T-helper 9 cell (primary cell): ENCODE measurements around the gene GPRC5C.

Experiments used
- DNase-seq: peaks from one replicate; pipeline ENCODE4 v3.0.0-alpha.2; 2020

Gene GPRC5C

DNA sequence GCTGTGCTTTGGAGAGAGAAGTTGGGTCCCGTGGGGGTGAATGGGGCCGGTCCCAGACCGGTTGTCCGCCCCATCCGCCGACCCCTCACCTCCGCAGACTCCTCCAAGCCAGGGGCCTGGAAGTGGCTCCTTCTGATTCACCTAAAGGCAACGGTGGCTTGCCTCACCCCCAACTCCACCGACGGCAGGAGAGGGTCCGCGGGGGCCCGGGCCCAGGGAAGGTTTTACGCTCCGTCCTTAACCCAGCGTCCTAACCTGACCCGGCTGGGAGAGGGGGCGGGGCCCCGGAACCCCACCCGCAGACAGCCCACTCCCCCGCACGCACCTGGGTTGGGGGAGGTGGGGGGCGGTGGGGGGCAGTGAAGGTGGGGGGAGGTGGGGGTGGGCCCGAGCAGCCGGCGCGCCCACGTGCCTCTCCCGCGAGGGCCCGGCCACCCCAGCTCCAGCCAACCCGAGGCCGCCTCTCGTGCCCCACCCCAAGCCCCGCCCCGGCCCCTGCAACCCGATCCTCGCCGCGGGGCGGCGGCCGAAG is 21.8 kb downstream of the GPRC5C start:
- DNase-seq: peak; percentile 55

DNA sequence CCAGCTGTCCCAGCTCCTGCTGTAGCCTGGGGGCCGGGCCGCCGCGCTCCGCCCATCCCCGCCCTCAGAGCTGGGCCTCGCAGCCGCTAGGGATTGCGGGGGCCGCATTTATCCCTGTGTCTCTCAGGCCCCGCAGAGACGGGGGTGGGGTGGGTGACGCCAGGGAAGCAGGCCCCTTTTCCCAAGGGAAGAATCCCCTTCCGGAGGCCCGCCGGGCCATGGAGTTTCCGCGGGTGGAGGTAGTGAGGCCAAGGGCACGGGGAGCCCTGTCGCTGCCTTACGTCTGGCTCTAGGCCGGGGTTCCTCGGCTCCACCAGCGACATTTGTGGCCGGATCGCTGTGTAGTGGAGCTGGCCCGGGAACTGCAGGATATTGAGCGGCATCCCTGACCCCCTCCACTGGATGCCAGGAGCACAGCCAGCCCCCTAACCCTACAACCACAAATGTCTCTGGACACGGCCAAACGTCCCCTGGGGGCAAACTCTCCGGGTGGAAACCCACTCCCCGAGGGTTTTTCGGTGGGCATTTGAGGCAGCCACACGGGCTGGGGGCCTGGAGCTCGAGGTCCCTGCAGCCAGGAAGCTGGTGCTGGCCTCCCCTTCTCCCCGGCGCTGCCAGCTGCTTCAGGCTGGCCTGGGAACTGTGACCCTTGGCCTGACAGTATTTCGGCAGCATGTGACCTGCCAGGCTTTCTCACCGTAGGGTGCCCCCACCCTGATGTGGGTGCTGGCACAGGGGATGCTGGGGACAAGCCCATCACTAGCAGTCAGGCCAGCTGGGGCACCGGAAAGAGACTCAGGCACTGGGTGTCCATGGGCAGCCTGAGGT is 22.5 kb downstream of the GPRC5C start:
- DNase-seq: no peak

DNA sequence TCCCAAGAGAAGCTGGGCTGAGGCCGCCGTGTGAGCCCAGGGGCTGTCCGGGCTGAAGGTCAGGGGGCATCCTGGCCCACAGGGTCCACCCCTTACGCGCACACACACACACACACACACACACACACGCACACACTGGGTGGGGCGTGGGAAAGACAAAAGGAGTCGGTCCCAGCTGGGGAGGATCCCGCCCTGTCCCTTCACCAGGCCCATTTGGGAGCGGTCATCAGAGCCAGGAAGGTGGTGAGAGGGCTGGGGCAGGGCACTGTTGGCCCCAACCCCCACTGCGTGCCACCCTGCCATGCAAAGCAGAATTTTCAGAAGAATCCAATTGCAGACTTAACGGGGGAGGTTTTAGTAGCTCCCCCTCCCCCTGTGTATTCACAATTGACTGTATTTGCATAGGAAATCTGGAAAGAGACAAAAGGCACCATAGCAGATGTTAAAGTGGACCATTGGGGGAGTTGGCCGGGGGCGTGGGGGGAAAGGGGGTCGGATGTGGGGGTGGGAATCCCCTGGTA is 23.2 kb downstream of the GPRC5C start:
- no peak for DNase-seq

DNA sequence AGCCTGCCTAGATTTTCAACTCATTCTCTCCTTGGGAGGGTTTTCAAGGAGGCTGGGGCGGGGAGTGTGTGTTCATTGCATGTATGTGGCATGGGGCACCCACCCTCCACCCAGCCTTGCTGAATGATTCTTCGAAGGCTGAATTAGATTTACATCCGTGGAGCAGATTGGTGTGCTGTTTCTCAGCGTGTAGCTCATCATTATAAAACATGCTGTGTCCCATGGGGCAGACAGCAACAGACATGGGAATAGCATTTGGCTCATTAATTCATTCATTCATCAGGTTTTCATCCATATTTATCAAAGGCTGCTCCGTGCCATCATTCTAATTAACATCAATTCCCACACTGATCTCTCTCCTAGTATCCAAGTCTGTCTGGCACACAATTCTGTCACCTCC is 23.9 kb downstream of the GPRC5C start:
- DNase-seq: no peak

DNA sequence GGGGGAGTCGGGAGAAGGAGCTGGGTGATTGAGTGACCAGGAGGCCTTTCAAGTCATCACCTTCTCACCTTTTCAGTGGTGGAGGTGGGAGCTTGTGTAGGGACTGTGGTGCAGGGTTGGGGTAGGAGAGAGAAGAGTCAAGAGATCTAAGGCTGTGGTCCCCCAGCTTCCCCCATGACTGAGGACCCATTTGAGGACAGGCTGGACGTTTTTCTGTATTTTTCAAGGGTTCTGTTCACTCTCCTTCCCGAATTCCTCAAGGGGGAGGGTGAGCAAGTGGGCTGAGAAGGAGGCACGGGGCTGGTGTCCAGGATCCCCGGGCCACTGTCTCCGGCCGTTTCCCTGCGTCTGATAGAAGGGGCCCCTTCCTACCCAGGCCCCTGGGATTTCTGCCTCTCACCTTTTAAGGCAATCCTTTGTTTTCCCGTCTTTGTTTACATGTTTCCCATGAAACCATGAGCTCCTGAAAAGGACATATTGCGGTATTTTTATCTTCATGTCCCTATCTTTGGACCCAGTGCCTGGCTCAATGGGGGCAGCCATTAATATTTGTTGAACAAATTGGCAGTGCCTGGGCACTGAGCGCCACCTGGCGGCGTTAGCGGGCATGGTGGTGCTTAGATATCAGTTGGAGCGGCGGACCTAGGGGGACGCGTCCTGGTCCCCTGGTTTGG is 25.4 kb downstream of the GPRC5C start:
- DNase-seq: peak; percentile 69

DNA sequence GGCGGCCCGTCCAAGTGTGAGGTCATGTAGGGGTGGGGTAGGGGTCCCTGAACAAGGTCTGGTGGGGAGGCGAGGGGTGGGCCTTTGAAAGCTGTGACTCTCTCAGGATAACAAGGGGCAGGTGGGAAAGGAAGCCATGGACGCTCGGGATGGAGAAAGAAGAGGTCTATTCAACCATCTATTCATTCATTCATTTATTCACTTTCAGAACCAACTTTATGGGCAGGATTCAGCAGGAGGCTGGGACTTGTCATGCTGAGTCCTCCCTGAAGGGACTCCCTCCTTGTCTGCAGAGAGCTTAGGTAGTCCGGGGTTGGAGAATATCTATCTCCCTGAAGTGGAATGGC is 25.9 kb downstream of the GPRC5C start:
- DNase-seq: no peak

DNA sequence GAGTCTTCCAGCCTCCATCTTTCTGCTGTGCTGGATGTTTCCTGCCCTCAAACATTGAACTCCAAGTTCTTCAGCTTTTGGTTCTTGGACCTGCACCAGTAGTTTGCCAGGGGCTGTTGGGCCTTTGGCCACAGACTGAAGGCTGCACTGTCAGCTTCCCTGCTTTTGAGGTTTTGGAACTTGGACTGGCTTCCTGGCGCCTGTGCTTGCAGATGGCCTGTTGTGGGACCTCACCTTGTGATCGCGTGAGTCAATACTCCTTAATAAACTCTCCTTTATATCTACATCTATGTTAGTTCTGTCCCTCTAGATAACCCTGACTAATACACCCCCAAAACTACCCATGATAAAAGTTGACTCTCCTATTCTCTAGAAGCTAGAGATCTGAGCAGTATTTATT is 26.9 kb downstream of the GPRC5C start:
- no peak for DNase-seq

DNA sequence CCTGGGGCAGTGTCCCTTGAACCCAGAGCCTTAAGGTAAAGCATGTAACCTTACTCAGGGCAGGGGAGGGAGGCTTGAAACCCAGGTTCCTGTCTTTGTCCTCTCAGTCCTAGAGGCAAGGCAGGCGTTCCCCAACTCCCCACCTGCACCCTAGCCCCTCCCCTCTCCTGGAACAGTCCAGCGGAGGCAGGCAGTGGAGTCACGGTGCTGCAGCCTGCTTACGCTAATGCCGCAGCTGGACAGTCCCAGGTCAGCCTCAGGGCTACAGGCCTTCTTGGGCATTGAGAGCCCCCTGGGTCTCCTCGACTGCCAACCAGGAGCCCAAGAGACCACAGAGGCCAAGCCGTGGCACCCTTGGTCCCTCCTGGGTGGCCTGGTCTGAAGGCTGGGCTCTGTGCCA is 27.7 kb downstream of the GPRC5C start:
- no peak for DNase-seq

DNA sequence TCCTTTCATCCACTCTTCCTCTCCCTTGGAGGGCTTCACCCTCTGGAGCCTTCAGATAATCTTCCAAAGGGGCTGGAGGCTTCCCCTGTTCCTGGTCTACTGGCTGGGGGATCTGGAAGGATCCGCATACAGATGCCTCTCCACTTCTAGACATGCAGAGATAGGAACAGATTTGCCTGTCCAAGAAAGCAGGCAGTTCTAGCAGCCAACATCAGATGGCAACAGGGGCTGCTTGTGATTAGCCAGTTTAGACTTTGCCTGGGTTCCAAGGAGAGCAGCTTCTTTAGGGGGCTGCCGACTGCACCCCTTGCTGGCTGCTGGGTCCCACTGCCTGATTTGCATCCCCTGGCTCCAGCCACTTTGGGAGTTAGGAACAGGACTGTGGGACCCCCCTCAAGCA is 28.4 kb downstream of the GPRC5C start:
- DNase-seq: no peak

DNA sequence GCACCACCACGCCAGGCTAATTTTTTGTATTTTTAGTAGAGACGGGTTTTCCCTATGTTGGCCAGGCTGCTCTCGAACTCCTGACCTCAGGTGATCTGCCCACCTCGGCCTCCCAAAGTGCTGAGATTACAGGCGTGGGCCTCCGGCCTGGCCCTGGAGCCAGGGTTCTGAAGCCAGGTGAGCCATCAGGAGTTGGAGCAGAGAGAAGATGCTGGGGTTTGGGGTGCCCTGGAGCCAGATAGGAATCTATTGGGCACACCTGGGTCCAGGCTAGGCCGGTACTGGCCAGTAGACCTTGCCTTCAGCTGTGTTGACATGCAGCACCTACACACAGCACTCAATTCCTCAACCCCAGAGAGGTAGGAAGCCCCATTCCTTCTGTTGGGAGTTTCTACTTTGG is 29.1 kb downstream of the GPRC5C start:
- DNase-seq: no peak

DNA sequence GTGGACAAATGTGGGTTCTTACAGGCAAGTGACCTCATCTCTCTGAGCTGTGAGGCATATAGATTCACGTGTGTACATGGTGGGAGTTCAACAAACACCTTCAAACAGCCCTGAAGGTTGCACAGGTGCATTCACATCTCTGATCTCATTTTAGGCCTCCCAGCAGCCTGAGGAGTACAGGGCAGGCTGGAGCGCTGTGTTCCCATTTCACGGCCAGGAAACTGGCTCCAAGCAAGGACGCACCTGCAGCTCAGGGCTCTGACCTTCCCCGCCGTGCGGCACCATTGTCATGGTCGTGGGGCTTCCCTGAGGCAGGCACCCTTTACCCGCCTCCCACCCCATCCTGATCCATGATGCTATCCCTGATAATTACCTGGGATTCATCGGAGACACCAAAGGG is 29.7 kb downstream of the GPRC5C start:
- no peak for DNase-seq

DNA sequence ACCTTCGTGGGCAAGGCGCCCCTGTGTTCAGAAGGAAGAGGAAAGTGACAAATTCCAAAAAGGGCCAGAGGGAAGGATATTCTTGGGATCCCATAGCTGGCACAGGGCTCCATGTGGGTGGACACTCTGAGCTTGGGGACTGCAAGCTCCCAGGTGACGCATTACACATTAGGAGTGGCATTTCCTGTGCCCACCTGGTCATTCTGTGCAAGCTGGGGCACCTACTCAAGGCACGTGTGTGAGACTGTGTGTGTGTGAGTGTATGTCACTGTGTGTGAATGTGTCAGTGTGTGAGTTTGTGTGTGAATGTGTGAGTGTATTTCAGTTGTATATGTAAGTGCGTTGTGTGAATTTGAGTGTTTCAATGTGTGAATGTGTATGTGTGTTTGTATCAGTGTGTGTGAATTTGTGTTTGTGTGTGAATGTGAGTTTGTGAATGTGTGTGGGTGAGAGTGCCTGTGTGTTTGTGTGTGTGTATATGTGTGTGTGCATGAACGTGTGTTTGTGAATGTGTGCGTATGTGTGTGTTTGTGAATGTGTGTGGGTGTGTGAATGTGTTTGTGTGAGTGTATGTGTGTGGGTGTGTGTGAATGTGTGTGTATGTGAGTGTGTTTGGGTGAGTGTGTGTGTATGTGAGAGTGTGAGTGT is 33.0 kb downstream of the GPRC5C start:
- DNase-seq: no peak

DNA sequence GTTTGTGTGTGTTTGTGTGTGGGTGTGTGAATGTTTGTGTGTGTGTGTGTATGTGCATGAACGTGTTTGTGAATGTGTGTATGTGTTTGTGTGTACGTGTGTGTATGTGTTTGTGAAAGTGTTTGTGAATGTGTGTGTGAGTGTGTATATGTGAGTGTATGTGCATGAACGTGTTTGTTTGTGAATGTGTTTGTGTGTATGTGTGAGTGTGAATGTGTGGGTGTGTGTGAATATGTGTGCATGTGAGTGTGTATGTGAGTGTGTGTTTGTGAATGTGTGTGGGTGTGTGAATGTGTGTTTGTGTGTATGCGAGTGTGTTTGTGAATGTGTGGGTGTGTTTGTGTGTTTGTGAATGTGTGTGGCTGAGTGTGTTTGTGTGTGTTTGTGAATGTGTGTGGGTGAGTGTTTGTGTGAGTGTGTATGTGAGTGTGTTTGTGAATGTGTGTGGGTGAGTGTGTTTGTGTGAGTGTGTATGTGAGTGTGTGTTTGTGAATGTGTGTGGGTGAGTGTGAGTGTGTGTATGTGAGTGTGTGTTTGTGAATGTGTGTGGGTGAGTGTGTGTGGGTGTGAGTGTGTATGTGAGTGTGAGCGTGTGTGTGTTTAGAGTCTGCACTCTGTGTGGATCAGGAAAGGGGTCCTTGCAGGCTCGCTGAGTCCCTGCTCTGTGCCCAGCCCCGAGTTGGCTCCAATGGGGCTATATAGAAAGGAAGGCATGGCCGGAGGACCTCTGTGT is 33.7 kb downstream of the GPRC5C start:
- DNase-seq: no peak

DNA sequence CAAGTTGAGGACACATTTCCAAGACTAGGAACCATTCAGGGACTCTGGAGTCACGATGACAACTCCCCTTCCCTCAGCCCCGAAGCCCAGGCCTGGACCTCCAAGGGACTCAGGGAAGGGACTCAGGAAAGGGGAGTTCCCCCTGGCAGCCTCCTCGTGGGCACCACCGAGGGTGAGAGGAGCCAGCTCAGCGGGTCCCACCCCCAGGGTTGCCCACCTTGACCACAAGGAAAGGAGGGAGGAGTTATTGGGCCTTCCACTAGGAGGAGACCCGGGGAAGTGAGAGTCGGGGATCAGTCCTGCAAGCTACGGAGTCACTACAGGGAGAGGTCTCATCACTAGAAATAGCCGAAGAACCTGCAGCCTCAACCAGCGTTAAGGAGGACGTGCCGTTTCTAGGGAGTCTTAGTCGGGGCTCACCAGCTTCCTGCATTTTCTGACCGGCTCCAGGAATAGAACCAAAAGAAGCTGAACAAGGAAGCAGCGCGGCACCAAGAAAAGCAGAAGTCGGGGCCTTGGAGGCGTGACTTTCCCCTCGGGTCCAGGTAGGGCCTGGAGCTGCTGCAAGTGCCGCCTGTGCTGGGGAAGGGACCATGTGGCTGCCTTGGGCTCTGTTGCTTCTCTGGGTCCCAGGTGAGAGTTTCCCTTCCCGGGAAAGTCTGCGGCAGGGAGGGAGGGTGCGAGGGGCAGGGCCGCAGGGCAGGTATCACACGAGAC is 34.4 kb downstream of the GPRC5C start, which contains the start of gene CD300A:
CD300A (plus strand) TSS at position 524 of the 717 bp plus-strand sequence; CDS start at position 594, 70 bp downstream.
- no peak for DNase-seq

DNA sequence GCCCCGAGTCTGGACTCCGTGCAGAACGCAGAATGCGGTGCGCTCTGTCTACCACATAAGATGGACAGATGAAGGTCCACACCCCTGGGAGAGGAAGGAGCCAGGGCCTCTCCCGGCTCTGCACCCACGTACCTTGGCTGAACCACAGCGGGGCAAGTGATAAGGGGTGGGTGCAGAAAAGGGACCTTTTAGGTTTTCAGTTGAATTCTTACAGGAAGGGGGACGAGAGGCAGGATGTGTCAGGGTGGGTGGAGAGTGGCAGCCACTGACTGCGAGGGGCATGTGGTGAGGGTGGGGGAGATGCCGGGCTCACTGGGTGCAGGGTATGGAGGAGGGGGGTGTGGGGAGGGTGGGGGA is 34.9 kb downstream of the GPRC5C start:
- DNase-seq: no peak

DNA sequence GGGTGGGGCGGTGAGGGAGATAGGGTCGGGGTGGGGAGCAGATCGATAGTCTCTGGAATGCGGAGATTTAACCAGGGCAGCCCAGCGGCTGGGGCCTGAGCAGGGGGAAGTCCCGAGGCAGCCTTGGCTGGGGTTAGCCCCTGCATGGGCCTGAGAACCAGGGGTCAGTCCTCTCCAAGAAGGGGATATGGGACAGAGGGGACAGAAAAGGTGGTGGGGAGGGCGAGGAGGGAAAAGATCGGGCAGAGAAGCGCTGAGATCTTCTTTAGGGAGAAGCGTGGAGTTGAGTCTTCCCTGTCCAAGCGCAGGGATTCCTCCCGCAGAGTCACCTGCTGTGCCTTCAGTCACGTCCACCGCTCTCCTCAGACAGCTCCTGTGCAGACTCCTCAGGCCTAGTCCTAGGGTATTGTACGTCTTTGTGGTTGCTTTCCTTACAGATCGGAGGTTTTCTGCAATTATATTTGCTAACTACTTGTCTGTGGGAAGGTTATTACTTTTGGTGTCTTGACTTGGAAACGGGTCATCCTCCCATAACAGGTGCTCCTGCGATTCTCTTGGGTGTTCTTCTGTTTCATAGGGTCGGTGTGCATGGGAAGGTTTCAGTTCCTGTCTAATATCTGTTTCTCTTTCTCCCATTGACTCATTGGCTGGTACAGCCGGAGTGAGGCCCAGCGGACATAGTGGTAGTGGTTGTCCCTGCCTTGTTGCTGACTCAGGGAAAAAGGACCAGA is 35.5 kb downstream of the GPRC5C start:
- no peak for DNase-seq

DNA sequence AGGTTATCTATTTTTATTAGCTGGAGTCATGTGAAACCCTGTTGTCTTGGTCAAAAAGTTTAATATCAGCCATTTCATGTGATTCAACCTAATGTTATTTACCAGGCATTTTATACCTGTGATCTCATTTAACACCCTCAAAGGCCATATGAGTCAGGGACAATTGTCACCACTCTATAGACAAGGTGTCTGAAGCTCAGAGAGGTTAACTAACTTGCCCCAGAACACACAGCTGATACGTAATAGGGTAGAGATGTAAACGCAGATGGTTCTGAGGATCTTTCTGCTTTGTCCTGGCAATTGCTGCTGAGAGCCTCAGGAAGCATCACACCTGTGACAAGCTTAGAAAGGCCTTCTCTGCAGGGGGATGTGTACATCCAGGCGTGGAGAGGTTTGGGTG is 39.5 kb downstream of the GPRC5C start:
- no peak for DNase-seq

DNA sequence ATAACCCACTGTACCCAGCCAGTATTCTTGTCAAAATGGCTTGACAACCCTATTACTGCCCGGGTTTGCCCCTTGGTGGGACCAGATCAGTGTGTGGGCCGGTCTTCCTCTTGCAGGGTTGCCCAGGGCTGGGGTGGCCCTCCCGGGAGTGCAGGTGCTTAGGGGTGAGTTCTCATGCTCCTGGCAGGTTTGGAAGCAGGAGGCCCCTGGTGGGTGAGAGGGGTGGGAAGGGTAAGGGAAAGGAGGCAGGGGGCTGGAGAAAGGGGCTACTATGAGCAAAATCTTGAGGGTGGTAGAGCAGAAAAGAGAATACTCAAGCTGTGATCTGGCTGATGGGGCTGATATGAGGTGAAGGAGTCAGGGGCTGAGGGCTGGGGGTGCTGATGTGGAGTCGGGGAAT is 41.0 kb downstream of the GPRC5C start:
- no peak for DNase-seq

DNA sequence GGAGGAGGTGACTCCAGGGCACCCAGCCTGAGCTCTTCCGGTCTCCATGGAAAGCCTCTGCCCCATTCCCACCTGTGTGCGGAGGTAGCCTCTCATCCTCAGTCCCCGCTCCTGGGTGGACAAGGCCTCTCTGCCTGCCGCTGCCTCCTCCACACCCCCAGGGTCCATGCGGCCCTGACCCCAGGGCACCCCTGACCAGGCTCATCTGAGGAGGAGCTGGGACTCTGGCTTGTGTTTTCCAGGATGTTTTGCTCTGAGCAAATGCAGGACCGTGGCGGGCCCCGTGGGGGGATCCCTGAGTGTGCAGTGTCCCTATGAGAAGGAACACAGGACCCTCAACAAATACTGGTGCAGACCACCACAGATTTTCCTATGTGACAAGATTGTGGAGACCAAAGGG is 41.4 kb downstream of the GPRC5C start:
- DNase-seq: no peak

DNA sequence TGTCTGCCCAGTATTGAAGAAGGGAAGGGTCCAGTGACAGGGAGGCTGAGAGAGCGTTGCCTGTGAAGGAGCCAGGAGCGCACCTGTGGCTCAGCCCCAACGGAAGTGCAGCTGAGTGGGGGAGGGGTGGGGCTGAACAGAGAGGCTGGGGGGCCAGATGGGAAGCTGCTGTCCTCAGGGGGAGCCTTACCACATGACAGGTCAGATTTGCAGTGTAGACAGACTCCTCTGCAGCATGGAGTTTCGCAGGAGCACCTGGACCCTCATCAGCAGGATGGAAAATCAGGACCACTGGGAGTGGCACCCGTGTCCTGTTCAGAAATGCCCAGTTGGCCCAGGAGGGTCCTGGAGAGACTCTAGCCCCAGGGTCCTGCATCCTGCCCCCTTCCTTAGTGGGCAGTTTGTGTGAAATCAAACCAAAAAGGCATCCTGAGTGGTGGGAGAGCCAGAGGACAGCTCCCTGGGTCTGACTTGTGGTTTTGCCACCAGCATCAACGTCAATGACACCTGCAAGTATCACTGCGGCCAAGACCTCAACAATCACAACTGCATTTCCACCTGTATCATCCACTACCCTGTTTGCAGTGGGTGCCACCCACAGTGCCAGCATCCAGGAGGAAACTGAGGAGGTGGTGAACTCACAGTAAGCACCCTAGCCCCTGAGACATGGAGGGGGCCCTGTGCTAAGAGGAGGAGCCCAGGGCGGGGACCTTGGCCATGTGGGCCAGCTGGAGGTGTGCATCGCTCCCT is 42.3 kb downstream of the GPRC5C start:
- DNase-seq: no peak

DNA sequence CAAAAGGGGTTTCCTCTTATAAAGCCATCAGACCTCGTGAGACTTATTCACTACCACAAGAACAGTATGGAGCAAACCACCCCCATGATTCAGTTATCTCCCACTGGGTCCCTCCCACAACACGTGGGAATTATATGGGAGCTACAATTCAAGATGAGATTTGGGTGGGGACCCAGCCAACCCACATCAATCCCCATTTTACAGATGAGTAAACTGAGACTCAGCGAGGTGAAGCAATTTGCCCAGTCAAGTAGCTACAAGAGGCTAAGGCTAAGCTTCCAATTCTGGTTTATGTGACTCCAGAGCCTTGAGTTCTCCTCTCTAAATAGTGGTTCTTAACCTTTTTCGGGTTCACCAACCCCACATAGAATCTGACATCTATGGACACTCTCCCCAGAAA is 43.3 kb downstream of the GPRC5C start:
- no peak for DNase-seq
